HCT116 (cell line): Measurements from ENCODE around the gene PRSS21. TPM values are rescaled to one million over a fixed set of nuclear protein-coding genes. Genes with fewer than 3 reads are reported as not detected.

ENCODE experiments used
- ATAC-seq: fragments of 200-7000 bp; cut with Tn5 transposase; 2 replicates; pipeline ENCODE4 v1.9.1; 2020; ENCODE audit warnings: mild to moderate bottlenecking, moderate library complexity
- BruUV-seq: library from RNA; stranded (reverse); fragments of 400-500 nt; replicated peaks from 2 replicates; lab custom pipeline; 2021; lab: Mats Ljungman, UMichigan
- CTCF ChIA-PET: fragments of 300-600 bp; sonication (Branson Sonifier 250); formaldehyde crosslinking; loops from one replicate; lab custom pipeline; 2021; ENCODE audit warnings: antibody characterized with exemption; lab: Charles Lee
- POLR2A ChIA-PET: fragments of 300-600, 350-600 bp; sonication (Branson Sonifier 250); formaldehyde crosslinking; loops from one replicate; lab custom pipeline; 2021; ENCODE audit warnings: antibody characterized with exemption; lab: Charles Lee
- RAD21 ChIA-PET, 2 experiments: fragments of 300-600 bp; sonication (Branson Sonifier 250); formaldehyde crosslinking; loops; one replicate each; lab custom pipeline; 2023; ENCODE audit warnings: low total read pairs in 2 of 2; ENCODE audit not compliant: uncharacterized antibody in 2 of 2, unreplicated experiment in 2 of 2, low non-redundant PET in 1 of 2; lab: Charles Lee
- DNase-seq: peaks from one replicate; pipeline ENCODE4 v3.0.0-alpha.2; 2010; ENCODE audit warnings: low read depth, low spot score
- H2AFZ ChIP-seq: fragments of 200-600 bp; shearing (Covaris generic), sonication (generic); 2 replicates; pipeline ENCODE4 v1.6.1; 2017; ENCODE audit warnings: low read depth, mixed run types, mixed read lengths, antibody characterized with exemption, low read length; ENCODE audit not compliant: poor library complexity, severe bottlenecking
- H3K27ac ChIP-seq: 2 replicates; pipeline ENCODE4 v1.5.1; 2012; ENCODE audit warnings: low read depth, low read length
- H3K27me3 ChIP-seq: fragments of 200-600 bp; sonication (generic); 2 replicates; pipeline ENCODE4 v1.6.1; 2016; ENCODE audit warnings: mixed run types, low read length, mixed read lengths; ENCODE audit not compliant: insufficient read depth
- H3K36me3 ChIP-seq, 2 experiments: fragments of 200-500 bp in 1 of 2; fragments of 200-600 bp in 1 of 2; sonication (Bioruptor generic) in 1 of 2; sonication (generic) in 1 of 2; 2 replicates each; pipeline versions ENCODE4 v1.5.1 to v1.6.1; 2014 to 2016; ENCODE audit warnings: low read length in 2 of 2, inconsistent platforms in 1 of 2, mixed read lengths in 1 of 2, mixed run types in 1 of 2; ENCODE audit not compliant: insufficient read depth in 2 of 2, control insufficient read depth in 1 of 2
- H3K4me1 ChIP-seq, 2 experiments: fragments of 200-600 bp in 1 of 2; sonication (generic) in 1 of 2; 2 replicates each; pipeline versions ENCODE4 v1.5.1 to v1.6.1; 2012 to 2017; ENCODE audit warnings: low read length in 2 of 2, inconsistent platforms in 1 of 2, mild to moderate bottlenecking in 1 of 2, mixed read lengths in 1 of 2, mixed run types in 1 of 2, moderate library complexity in 1 of 2; ENCODE audit not compliant: insufficient read depth in 2 of 2, control insufficient read depth in 1 of 2
- H3K4me2 ChIP-seq: fragments of 200-600 bp; sonication (generic); 2 replicates; pipeline ENCODE4 v1.6.1; 2017; ENCODE audit warnings: mixed run types, low read length, mixed read lengths
- H3K4me3 ChIP-seq, 2 experiments: fragments of 200-600 bp in 1 of 2; sonication (generic) in 1 of 2; replicated peaks in 1 of 2; 2 replicates each; pipeline ENCODE4 v1.5.1; 2011 to 2016; ENCODE audit warnings: low read length in 2 of 2, control low read depth in 1 of 2, low read depth in 1 of 2, mild to moderate bottlenecking in 1 of 2, mixed read lengths in 1 of 2, mixed run types in 1 of 2
- H3K79me2 ChIP-seq: fragments of 200-600 bp; sonication (generic); 2 replicates; pipeline ENCODE4 v1.6.1; 2017; ENCODE audit warnings: mild to moderate bottlenecking, mixed run types, low read length, moderate library complexity, mixed read lengths; ENCODE audit not compliant: insufficient read depth
- H3K9ac ChIP-seq: fragments of 200-600 bp; sonication (generic); 2 replicates; pipeline ENCODE4 v1.6.1; 2016; ENCODE audit warnings: low read length, mixed read lengths
- H3K9me2 ChIP-seq: fragments of 200-600 bp; sonication (generic), shearing (Covaris generic); 2 replicates; pipeline ENCODE4 v1.6.1; 2017; ENCODE audit warnings: mixed run types, mild to moderate bottlenecking, moderate library complexity; ENCODE audit not compliant: insufficient read depth
- H3K9me3 ChIP-seq, 2 experiments: fragments of 200-500 bp in 1 of 2; fragments of 200-600 bp in 1 of 2; sonication (Bioruptor generic) in 1 of 2; sonication (generic) in 1 of 2; 2 replicates each; pipeline ENCODE4 v1.6.1; 2014 to 2017; ENCODE audit warnings: low read length in 2 of 2, mixed read lengths in 2 of 2, inconsistent platforms in 1 of 2, low read depth in 1 of 2, mild to moderate bottlenecking in 1 of 2, mixed run types in 1 of 2, moderate library complexity in 1 of 2; ENCODE audit not compliant: control insufficient read depth in 1 of 2, insufficient read depth in 1 of 2
- H4K20me1 ChIP-seq: fragments of 200-600 bp; sonication (generic), shearing (Covaris generic); 2 replicates; pipeline ENCODE4 v1.6.1; 2017; ENCODE audit warnings: mixed run types, mild to moderate bottlenecking, moderate library complexity; ENCODE audit not compliant: insufficient read depth
- CBX3 ChIP-seq: IDR thresholded peaks from 2 replicates; pipeline ENCODE4 v1.6.1; 2012; ENCODE audit warnings: low read depth
- CEBPB ChIP-seq: IDR thresholded peaks from 2 replicates; pipeline ENCODE4 v1.6.1; 2012; ENCODE audit warnings: low read depth
- EGR1 ChIP-seq: IDR thresholded peaks from 2 replicates; pipeline ENCODE4 v1.6.1; 2012; ENCODE audit warnings: low read depth
- ELF1 ChIP-seq: IDR thresholded peaks from 2 replicates; pipeline ENCODE4 v1.6.1; 2012; ENCODE audit warnings: low read depth, borderline replicate concordance
- EZH2 ChIP-seq: fragments of 200-600 bp; sonication (generic); IDR thresholded peaks from 2 replicates; pipeline ENCODE4 v1.6.1; 2017; ENCODE audit warnings: antibody characterized with exemption, mixed run types
- FOSL1 ChIP-seq: IDR thresholded peaks from 2 replicates; pipeline ENCODE4 v1.6.1; 2012; ENCODE audit warnings: low read depth
- JUND ChIP-seq: IDR thresholded peaks from 2 replicates; pipeline ENCODE4 v1.6.1; 2012
- POLR2A ChIP-seq: IDR thresholded peaks from 2 replicates; pipeline ENCODE4 v1.7.0; 2011; ENCODE audit warnings: borderline replicate concordance; ENCODE audit not compliant: insufficient read depth, insufficient read length; ENCODE audit errors: extremely low read depth
- POLR2AphosphoS5 ChIP-seq: IDR thresholded peaks from 2 replicates; pipeline ENCODE4 v1.6.1; 2011; ENCODE audit warnings: mild to moderate bottlenecking, low read depth, low read length, moderate library complexity
- RAD21 ChIP-seq: IDR thresholded peaks from 2 replicates; pipeline ENCODE4 v1.6.1; 2012; ENCODE audit warnings: low read depth, mild to moderate bottlenecking
- SIN3A ChIP-seq: IDR thresholded peaks from 2 replicates; pipeline ENCODE4 v1.6.1; 2012; ENCODE audit warnings: low read depth
- SP1 ChIP-seq: IDR thresholded peaks from 2 replicates; pipeline ENCODE4 v1.6.1; 2012; ENCODE audit warnings: low read depth
- ZFX ChIP-seq: fragments of 450-650 bp; IDR thresholded peaks from 2 replicates; pipeline ENCODE4 v1.6.1; 2017
- intact Hi-C: fragments of 100-400 bp; cut with micrococcal nuclease; formaldehyde crosslinking; loops from 2 replicates; pipeline ENCODE4 v1.10.0; 2022
- total RNA-seq: library from RNA; stranded (reverse); gene quantifications from one replicate; pipeline ENCODE4 v1.2.1, GENCODE V29; 2021; ENCODE audit not compliant: unreplicated experiment
- TF ChIP-seq, protein P1 (sequence below): IDR thresholded peaks from 2 replicates; pipeline ENCODE4 v1.6.1; 2012

PRSS21 gene
- total RNA-seq, 1 experiment from 2014 or later = 0.39 TPM

DNA sequence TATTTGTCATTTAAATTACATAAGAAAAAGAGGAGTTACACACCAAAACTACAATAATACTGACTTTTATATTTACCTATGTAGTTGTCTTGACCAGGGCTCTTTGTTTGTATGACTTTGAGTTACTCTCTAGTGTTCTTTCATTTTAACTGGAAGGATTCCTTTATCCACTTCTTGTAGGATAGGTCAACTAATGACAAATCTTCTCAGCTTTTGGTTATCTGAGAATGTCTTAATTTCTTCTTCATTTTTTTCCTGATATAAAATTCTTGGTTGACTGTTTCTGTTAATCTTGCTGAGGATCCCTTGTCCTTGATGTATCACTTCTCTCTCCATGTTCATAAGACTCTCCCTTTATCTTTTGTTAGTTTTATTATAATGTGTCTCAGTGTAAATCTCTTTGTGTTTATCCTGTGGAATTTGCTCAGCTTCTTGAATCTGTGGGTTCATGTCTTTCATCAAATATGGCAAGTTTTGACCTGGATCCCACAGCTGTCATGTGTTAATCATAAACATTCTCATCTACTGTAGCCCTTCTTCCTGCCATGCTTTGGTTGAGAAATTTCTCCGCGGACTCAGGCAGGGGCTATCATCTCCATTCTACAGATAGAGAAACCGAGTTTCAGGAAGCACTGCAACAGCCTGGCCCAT is 13.4 kb upstream of the PRSS21 start:
- no peak overlapping the region for H3K4me2 ChIP-seq
- TF ChIP-seq JUND (no peak), ZFX (no peak), CBX3 (peak; percentile 39; the same call in 1 of the 2 replicates)
- DNase-seq (peak; percentile 12), ATAC-seq (no peak)
- H3K9me3 ChIP-seq = peaks cover 0 to 12% of the 10 kb centered on the region in 2 experiments; a peak in 2 of 4 replicates
- intact Hi-C loops = no loop called here
- RAD21 ChIA-PET = no interaction called here
- H3K9ac ChIP-seq = no peak overlapping the region
- H4K20me1 ChIP-seq = no peaks in the 10 kb centered on the region
- no peak overlapping the region for H2AFZ ChIP-seq
- no TSS peak for BruUV-seq
- no peak overlapping the region for H3K27ac ChIP-seq
- CTCF ChIA-PET = no interaction called here
- H3K9me2 ChIP-seq = no peaks in the 10 kb centered on the region
- POLR2A ChIA-PET = no interaction called here
- no peaks in the 10 kb centered on the region for H3K79me2 ChIP-seq
- no peaks in the 10 kb centered on the region for H3K27me3 ChIP-seq
- H3K4me3 ChIP-seq = no peak overlapping the region
- peaks cover 0 to 3% of the 10 kb centered on the region in 2 experiments; a peak in 1 of 4 replicates for H3K4me1 ChIP-seq
- H3K36me3 ChIP-seq = no peaks in the 10 kb centered on the region

DNA sequence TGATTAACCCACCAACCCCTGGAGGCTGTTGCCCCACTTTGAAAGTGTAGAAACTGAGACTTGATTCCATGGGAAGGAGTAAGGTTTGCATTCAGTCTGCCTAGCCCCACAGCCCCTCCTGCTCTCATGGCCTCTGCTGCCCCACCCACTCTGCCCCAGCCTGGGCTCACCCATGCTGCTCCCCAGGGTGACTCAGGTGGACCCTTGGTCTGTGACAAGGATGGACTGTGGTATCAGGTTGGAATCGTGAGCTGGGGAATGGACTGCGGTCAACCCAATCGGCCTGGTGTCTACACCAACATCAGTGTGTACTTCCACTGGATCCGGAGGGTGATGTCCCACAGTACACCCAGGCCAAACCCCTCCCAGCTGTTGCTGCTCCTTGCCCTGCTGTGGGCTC is 12.3 kb upstream of the PRSS21 start:
- intact Hi-C loops = no loop called here
- H3K4me1 ChIP-seq = peaks cover 0 to 3% of the 10 kb centered on the region in 2 experiments; a peak in 1 of 4 replicates
- no peak overlapping the region for H3K4me2 ChIP-seq
- ChIA-PET CTCF (no interaction called here), POLR2A (no interaction called here), RAD21 (no interaction called here)
- H3K9me2 ChIP-seq = no peaks in the 10 kb centered on the region
- H3K4me3 ChIP-seq = no peak overlapping the region
- no peaks in the 10 kb centered on the region for H4K20me1 ChIP-seq
- H3K9ac ChIP-seq = no peak overlapping the region
- H3K27ac ChIP-seq = no peak overlapping the region
- TF ChIP-seq POLR2A = no peak
- no peak for TF ChIP-seq CEBPB
- no peak for TF ChIP-seq EGR1
- TF ChIP-seq ELF1 = no peak
- no peak for TF ChIP-seq RAD21
- TF ChIP-seq POLR2AphosphoS5 = no peak
- no peak for TF ChIP-seq SIN3A
- no peak for TF ChIP-seq FOSL1
- TF ChIP-seq, protein P1, sequence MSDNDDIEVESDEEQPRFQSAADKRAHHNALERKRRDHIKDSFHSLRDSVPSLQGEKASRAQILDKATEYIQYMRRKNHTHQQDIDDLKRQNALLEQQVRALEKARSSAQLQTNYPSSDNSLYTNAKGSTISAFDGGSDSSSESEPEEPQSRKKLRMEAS = no peak
- TF ChIP-seq SP1 = no peak
- no peak for TF ChIP-seq EZH2
- TF ChIP-seq CBX3 = no peak
- no peaks in the 10 kb centered on the region for H3K36me3 ChIP-seq
- H3K9me3 ChIP-seq = peaks cover 0 to 12% of the 10 kb centered on the region in 2 experiments; a peak in 2 of 4 replicates
- H3K27me3 ChIP-seq = no peaks in the 10 kb centered on the region
- BruUV-seq = no TSS peak
- ATAC-seq (no peak), DNase-seq (no peak)
- no peaks in the 10 kb centered on the region for H3K79me2 ChIP-seq
- no peak overlapping the region for H2AFZ ChIP-seq
